COLO829 (cell line): ENCODE measurements around the gene SUV39H2.
"Not testable (repeated sequence)": the region's sequence is repeated elsewhere in the genome, so short reads cannot be mapped to it uniquely, and the experiment has no call there.

ENCODE experiments used
- DNase-seq: peaks from one replicate; pipeline ENCODE4 v3.0.0; 2012; ENCODE audit warnings: low spot score

Gene SUV39H2, protein sequence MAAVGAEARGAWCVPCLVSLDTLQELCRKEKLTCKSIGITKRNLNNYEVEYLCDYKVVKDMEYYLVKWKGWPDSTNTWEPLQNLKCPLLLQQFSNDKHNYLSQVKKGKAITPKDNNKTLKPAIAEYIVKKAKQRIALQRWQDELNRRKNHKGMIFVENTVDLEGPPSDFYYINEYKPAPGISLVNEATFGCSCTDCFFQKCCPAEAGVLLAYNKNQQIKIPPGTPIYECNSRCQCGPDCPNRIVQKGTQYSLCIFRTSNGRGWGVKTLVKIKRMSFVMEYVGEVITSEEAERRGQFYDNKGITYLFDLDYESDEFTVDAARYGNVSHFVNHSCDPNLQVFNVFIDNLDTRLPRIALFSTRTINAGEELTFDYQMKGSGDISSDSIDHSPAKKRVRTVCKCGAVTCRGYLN

DNA sequence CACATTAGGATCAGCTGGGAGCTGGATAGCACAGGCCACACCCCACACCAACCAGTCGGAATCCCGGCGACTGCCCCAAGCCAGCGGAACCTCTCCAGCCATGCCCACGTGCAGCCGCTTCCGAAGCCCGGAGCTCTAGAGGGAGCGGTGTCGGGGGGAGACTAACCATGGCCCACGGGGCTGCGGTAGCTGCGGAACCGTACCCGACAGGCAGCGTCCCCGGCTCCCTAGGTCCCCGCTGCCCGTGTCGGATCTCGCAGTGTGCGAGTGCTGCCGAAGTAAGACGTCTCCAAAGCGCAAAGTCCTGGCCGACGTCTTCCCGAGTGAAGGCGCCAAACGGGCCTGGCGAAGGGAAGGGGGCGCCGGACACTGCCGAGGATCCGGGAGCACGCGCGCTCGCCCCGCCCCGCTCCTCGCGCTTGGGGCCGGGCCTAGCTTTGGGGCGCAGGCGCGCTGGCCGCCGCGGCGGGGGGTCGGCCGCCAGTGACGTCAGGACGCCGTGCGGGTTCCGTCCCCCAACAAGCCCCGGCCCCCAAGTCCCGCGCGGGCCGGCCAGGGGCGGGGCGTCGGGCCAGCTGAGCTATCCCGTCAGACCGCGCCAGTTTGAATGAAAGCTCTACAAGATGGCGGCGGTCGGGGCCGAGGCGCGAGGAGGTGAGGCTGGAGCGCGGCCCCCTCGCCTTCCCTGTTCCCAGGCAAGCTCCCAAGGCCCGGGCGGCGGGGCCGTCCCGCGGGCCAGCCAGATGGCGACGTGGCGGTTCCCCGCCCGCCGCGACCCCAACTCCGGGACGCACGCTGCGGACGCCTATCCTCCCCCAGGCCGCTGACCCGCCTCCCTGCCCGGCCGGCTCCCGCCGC is at the start of gene SUV39H2:
Gene SUV39H2, plus strand, starts transcription at position 601 of the 858 bp plus-strand sequence. Its CDS starts 23 bp downstream, at position 624.
- DNase-seq = peak; percentile 98

DNA sequence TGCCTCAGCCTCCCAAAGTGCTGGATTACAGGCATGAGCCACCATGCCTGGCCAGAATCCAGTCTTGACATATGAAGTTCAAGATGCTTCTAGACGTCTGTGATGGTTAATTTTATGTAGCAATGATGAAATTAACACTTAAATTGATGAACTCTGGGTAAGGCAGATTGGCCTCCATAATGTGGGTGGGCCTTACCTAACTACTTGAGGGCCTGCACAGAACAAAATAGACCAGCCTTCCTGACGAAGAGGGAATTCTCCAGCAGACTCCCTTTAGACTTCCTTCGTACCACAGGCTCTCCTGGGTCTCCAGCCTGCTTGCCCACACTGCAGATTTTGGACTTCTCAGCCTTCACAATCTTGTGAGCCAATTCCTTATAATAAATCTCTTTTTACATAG is 45.6 kb upstream of the SUV39H2 start:
- DNase-seq = no peak

DNA sequence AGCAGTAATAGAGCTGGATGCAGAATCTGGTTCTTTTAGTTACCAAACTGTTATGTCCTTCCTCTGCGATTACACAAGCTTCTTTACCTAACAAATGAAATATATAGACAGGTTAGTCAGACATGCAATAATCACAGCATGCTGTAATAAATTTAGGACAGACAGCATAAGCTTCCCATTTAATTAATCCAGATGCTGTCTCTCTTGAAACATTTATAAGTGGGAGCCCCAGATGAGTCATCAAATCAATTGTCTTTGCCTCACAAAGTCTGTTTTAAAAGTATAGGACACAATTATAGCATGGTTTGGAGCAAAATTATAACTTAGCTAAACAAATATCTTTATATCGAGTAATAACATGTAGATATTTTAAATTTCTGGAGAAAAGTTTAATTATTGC is 42.5 kb upstream of the SUV39H2 start:
- DNase-seq = no peak

DNA sequence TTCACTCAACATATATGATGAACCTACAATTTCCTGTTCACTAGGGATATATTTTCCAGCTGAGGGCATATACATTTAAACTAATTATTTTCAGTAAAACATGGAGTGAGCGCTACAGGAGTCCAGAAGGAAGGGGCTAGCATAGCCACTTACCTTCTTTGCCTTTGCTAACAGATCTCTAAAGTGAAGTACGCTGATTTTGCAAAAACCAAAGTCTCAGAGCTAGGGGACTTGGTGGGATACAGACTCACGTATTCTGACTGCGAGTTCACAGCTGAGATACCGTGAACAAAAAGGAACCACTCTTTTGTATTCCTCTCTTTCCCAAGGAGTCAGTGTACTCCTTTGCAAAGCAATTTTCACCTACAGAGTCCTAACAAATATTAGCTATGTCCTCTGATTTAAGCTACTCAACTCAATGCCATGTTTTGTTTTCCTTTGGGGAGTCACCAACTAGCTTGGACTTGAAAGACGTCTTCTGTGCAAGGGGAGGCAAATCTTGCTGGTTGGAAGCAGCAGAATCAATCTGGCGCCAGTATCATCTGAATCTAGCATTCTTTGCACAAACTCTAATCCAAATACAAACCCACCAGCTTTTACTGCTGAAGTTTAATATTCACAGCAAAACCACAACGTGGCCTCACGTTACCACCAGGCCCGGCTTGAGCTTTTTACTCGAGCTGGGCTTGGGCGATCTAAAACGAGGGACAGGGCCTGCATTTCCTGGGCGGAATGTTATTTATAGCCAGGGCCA is 41.5 kb upstream of the SUV39H2 start:
- peak; percentile 8 for DNase-seq

DNA sequence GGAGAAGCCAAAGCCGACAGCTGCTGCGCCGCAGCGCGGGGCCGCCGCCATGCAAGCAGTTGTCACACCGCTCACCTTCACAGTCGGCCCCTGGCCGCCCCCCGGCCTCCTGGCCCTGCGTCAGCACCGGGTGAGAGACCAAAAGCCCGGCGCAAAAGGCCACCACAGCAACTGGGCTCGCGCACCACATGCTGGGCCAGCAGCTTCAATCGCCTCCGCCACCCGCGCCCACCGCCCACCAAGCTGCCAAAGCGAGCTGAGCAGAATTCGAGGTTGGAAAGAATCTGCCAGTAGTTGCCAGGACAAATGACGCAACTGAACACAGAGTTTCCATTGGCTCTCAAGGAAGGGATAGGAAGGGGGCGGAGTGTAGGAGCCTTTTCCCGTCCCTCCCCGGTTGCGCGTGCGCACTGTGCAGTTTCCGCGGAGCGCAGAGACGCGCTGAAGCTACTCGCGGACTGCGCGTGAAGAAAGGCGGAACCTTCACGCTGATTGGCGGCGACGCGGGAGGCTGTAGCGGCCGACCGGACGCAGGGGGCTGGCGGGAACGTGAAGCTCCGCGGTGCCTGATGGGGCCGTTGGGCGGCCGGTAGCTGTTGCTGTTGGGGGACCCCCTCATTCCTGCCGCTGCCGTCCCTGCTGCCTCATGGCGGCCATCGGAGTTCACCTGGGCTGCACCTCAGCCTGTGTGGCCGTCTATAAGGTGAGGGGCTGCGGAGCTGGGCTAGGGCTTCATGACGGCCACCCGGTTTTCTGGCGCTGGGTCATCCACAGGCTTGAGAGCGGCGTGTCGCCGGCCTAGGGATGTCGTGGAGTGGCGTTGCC is 40.7 kb upstream of the SUV39H2 start, which contains the start of the genes CDNF, HSPA14 and MSANTD7:
Gene CDNF, minus strand, starts transcription at position 281 of the 825 bp plus-strand sequence. Its CDS starts 91 bp downstream, at position 190.
Gene HSPA14, plus strand, starts transcription at position 550 of the 825 bp plus-strand sequence. Its CDS starts 97 bp downstream, at position 647.
Gene MSANTD7, plus strand, starts transcription at position 550 of the 825 bp plus-strand sequence. CDS start 3,979 bp downstream, outside the sequence.
- peak; percentile 99 for DNase-seq

DNA sequence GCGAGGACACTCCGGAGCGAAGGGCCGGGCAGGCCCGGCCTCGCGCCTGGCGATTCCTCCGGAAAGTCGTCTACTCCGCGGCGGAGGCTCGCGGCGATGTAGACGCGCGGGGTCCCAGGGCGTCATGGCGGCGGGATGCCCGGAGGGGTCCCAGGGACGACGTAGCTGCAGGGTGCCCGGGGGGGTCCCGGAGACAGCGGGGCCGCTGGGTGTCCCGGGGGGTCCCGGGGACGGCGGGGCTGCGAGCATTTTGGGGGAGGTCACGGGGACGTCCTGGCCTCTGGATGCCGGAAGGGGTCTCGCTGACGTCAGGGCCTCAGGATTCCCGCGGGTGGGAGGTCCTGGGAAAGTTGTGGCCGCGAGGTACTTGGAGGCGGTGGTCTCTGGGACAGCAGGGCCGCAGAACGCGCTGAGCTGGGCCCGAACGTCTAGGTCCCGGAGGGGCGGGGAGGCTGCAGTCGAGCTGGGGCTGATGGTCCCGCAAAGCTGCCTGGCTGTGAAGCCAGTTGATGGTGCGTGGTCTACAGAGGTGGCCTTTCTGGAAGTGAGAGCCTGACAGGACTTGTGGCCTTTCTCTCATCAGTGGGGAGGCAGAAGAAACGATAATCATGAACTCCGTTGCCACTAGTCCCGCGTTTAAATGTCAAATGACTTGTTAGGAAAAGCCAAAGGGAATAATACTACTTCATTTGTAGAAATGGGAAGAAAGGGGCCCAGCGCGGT is 39.9 kb upstream of the SUV39H2 start:
- no peak for DNase-seq

DNA sequence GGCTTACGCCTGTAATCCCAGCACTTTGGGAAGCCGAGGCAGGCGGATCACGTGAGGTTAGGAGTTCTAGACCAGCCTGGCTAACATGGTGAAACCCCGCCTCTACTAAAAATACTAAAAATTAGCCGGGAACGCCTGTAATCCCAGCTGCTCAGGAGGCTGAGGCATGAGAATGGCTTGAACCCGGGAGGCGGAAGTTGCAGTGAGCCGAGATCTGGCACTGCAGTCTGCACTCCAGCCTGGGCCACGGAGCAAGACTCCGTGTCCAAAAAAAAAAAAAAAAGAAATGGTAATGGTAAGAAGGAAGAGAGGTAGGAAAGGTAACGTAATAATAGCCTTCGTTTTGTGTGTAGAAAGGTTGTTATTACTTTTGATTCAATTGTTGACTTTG is 39.4 kb upstream of the SUV39H2 start:
- no peak for DNase-seq

DNA sequence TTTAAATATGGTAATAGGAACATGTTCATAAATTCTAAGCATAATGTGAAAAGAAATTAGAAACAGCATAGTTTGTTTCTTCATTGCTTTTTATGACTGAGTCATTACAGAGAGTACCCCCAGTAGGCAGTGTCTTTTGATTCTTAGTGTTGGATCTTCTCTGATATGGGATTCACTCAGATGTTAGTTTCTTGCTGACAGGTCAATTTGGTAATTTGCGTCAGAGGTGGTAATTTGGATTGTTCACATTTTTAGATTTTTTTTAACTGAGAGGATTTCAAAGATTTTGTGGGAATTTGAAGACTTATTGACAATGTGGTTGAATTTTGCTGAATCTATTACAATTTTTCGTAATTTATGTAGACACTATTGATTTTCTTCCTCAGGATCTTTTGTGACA is 38.5 kb upstream of the SUV39H2 start:
- DNase-seq = no peak

DNA sequence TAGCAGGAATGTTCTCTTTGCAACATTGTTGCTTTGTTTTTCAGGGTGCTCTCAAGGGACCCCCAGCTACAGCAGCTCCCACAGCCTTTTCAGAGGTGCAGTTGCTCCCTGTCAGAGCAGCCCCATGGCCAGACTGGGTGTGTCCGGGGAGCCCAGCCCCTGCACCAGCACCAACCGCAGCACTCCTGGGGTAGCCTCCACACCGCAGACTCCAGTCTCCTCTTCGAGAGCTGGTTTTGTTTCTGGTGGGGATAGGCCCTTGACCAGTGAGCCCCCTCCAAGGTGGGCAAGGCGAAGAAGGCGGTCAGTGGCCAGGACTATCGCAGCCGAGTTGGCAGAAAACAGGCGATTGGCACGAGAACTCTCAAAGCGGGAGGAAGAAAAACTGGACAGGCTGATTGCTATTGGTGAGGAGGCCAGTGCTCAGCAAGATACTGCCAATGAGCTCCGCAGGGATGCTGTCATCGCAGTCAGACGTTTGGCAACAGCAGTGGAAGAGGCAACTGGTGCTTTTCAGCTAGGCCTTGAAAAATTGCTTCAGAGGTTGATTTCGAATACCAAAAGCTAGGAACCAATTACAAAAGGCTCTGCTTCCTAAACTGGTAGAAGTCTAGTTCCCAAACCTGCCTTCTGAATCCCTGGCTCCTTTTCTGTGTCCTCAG is 35.2 kb upstream of the SUV39H2 start:
- DNase-seq = no peak

DNA sequence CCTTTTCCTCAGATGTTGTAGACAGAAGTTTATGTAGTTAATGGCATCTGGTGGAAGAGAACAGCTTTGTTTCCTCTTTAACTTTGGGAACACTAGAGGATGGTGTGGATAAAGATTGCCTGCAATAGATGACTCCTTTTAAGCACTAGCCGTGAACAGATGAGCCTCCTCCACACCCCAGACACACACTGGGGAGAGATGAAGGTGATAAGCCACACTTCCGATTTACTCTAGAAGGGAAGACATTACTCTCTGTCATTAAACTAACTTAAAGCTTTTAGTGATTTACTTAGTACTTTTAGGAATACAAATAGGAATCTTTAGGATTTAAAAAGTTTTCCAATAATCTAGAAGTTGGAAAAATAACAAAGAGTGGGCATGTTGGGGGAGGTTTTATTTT is 33.7 kb upstream of the SUV39H2 start:
- DNase-seq = no peak

DNA sequence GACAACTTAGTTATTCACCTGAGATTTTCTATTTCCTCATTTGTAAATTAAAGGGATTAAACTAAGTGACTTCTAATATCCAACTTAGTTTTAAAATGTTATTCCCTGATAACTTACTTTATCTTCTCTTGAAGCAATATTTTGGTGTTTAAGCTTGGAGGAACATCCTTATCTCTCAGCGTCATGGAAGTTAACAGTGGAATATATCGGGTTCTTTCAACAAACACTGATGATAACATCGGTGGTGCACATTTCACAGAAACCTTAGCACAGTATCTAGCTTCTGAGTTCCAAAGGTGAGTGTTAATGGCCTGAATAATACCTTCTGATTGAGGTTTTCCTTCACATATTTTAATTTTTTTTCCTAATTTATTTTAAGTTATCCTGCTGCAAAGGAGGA is 26.4 kb upstream of the SUV39H2 start:
- DNase-seq = no peak

DNA sequence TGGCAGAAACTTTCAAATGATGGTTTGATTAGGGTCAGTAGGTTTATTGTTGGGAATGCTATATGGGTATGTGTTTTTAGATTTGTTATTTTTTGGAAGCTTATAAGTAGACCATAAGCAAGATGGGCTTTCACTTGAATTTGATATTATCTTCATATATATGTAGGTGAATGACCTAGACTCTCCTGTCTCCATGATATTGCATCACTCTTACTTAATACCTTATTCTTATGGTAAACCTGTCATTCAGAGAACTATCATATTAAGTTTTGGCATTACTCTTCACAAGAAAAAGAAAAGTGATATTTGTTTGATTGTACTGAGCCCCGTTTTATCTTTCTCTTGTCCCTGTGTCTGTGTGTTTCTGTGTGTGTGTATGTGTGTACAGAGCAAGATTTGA is 23.2 kb upstream of the SUV39H2 start:
- DNase-seq = no peak

DNA sequence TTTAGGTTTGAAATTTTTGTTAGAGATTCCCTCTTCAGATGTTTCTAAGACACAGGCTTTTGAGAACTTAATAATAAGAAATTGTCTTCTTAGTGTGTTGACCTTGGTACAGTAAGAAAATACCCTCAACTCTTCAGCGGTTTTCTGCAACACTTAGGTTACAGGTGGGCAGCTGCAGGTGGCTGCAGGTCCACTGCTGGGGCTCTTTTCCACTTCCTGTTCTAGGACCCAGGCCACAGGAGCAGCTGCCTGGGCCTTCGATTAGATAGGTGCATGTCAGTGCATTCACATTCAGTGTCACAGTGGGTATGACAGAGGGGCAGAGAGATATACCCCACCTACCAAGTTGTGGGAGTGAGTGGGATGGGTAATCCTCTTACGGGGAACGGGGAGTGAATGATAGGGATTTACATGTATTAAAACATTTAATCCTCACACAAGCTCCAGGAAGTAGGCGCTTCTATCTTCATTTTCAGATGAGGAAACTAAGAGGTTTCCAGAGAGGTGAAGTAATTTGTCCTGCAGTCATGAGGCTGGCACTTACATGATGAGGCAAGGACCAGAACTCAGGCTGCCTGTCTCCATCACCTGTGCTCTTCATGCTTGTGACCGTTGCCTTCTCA is 20.2 kb upstream of the SUV39H2 start:
- DNase-seq = no peak

DNA sequence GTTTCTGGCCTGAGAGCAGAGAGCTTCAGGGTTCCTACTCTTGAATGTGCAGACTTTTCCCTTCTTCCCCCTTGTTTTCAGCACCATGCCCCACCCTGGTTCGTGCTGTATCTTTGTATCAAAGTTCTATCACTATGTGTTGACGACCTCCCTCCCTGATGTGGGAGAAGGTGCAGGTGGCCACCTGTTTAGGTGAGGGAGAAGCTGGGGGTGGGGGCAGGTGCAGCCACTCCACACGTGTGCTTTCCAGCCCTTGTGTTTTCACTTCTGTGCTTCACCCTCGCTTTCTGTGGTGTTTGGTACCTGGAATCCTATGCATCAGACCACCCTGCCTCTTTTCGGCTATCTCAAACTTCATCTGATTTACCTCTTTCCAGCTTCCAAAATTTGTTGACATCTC is 19.6 kb upstream of the SUV39H2 start:
- DNase-seq = no peak

DNA sequence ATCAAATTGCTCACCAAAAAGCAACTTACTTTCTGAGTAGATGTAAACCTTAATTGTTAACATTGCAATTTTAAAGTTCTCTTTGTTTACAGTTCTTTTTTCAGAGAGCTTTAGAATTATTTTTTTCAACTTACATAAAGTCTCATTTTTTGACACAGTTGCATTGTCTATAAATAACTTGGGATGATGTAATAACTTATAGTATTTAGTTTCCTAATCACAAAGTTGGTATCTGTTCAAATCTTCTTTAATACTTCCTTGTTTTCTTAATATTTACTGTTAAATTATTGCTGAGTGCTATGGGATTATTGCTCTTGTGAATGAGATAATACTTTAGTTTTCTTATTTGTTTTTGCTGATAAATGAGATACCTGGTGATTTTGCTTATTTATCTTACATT is 18.9 kb upstream of the SUV39H2 start:
- DNase-seq = no peak

DNA sequence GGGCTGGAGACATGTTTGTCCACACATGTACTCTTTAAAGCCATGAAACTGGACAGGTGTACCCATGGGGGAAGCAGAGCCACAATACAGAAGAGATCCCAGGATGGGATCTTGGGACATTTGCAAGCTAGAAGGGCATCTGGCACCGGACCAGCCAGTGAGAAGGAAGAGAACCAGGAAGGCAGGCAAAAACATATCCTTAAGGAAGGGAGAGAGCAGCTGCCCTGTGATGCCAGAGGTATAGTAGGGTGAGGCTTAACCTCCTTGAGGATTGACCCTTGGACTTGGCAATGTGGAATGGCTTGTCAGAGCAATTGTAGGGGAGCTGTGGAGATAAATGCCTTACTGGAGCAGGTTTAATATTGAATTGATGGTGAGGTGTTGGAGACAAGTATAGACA is 17.9 kb upstream of the SUV39H2 start:
- no peak for DNase-seq

DNA sequence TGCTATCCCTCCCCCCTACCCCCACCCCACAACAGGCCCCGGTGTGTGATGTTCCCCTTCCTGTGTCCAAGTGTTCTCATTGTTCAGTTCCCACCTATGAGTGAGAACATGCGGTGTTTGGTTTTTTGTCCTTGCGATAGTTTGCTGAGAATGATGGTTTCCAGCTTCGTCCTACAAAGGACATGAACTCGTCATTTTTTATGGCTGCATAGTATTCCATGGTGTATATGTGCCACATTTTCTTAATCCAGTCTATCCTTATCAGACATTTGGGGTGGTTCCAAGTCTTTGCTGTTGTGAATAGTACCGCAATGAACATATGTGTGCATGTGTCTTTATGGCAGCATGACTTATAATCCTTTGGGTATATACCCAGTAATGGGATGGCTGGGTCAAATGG is 14.2 kb upstream of the SUV39H2 start:
- DNase-seq = not testable (repeated sequence)

DNA sequence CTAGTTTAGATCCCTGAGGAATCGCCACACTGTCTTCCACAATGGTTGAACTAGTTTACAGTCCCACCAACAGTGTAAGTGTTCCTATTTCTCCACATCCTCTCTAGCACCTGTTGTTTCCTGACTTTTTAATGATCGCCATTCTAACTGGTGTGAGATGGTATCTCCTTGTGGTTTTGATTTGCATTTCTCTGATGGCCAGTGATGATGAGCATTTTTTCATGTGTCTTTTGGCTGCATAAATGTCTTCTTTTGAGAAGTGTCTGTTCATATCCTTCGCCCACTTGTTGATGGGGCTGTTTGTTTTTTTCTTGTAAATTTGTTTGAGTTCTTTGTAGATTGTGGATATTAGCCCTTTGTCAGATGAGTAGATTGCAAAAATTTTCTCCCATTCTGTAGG is 13.8 kb upstream of the SUV39H2 start:
- not testable (repeated sequence) for DNase-seq

DNA sequence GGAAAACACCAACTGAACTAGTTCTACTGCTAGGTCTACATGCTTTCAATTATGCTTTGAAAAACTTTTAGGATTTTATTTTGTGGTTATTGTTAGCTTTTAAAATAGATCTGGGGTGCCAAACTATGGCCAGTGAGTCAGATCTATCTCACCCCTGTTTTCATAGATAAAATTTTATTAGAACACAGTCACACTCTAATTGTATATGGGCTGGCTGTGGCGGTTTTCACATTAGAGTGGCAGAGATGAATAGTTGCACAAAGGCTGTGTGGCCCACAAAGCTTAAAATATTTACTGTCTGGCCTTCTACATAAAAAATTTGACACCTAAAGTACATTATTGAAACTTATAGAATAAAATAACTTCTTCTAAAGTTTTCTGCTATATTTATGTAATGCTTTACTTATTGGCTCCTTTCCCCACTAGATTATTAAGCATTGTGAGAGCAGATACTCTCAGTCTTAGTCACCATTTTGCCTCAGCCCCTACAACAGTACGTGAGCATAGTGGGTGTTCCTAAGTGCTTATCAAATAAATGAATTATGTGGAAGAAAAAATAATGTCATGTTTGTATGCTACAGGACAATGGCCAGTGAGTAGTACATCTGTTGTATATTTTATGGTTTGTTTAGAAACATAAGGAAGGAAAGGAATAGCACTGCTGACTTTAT is 5.4 kb upstream of the SUV39H2 start:
- DNase-seq = no peak
